ENCODE data around the gene RGS14. TPM values are rescaled to one million over a fixed set of nuclear protein-coding genes. Genes with fewer than 3 reads are reported as not detected.
"Not testable (repeated sequence)": the region's sequence is repeated elsewhere in the genome, so short reads cannot be mapped to it uniquely, and the experiment has no call there.

The RGS14 gene
- total RNA-seq, 1 donor from 2014 or later: 17.3 TPM

GRCh38 chr5:177328545-177329231, 29.0 kb upstream of the RGS14 start:
- DNase-seq (ENCODE audit: low spot score): no peak

- DNase-seq (ENCODE audit: low spot score): no peak
Measured at GRCh38 chr5:177329883-177330282, 27.8 kb upstream of the RGS14 start.

GRCh38 chr5:177330991-177331842, 26.5 kb upstream of the RGS14 start:
- DNase-seq (ENCODE audit: low spot score): no peak

- no peak for DNase-seq (ENCODE audit: low spot score)
Measured at GRCh38 chr5:177332031-177332895, 25.5 kb upstream of the RGS14 start.

- DNase-seq (ENCODE audit: low spot score): no peak
Measured at GRCh38 chr5:177332896-177333260, 24.8 kb upstream of the RGS14 start.

- no peak for DNase-seq (ENCODE audit: low spot score)
Measured at GRCh38 chr5:177333420-177334154, 24.1 kb upstream of the RGS14 start.

- DNase-seq (ENCODE audit: low spot score): no peak
Measured at GRCh38 chr5:177334155-177334551, 23.6 kb upstream of the RGS14 start.

- no peak for DNase-seq (ENCODE audit: low spot score)
Measured at GRCh38 chr5:177334781-177335700, 22.7 kb upstream of the RGS14 start.

- no peak for DNase-seq (ENCODE audit: low spot score)
Measured at GRCh38 chr5:177335701-177336065, 22.0 kb upstream of the RGS14 start.

GRCh38 chr5:177336112-177336511, 21.6 kb upstream of the RGS14 start:
- DNase-seq (ENCODE audit: low spot score): no peak

GRCh38 chr5:177336603-177337494, 20.9 kb upstream of the RGS14 start:
- DNase-seq (ENCODE audit: low spot score): no peak

GRCh38 chr5:177338251-177339106, 19.2 kb upstream of the RGS14 start:
- no peak for DNase-seq (ENCODE audit: low spot score)

- DNase-seq (ENCODE audit: low spot score): no peak
Measured at GRCh38 chr5:177339107-177339638, 18.6 kb upstream of the RGS14 start.

- DNase-seq (ENCODE audit: low spot score): not testable (repeated sequence)
Measured at GRCh38 chr5:177343000-177343399, 14.7 kb upstream of the RGS14 start.

GRCh38 chr5:177343777-177344176, 13.9 kb upstream of the RGS14 start:
- no peak for DNase-seq (ENCODE audit: low spot score)

GRCh38 chr5:177344891-177345290, 12.8 kb upstream of the RGS14 start:
- no peak for DNase-seq (ENCODE audit: low spot score)

- DNase-seq (ENCODE audit: low spot score): no peak
Measured at GRCh38 chr5:177346820-177347219, 10.9 kb upstream of the RGS14 start.

GRCh38 chr5:177347699-177348098, 10.0 kb upstream of the RGS14 start:
- DNase-seq (ENCODE audit: low spot score): no peak

- DNase-seq (ENCODE audit: low spot score): no peak
Measured at GRCh38 chr5:177349362-177349647, 8.4 kb upstream of the RGS14 start.
